BJ (cell line): ENCODE results near the gene ADCY9. TPM values are rescaled to one million over a fixed set of nuclear protein-coding genes. Genes with fewer than 3 reads are reported as not detected.

Experiments used
- CTCF ChIA-PET: fragments of 350-600 bp; formaldehyde crosslinking; extraction: SDS; loops from one replicate; lab custom pipeline; 2021; ENCODE audit warnings: antibody characterized with exemption, inconsistent platforms; lab: Yijun Ruan, JAX
- POLR2A ChIA-PET: fragments of 300-600 bp; sonication (Branson Sonifier 250); formaldehyde crosslinking; extraction: SDS; loops from one replicate; lab custom pipeline; 2021; ENCODE audit warnings: antibody characterized with exemption; lab: Charles Lee
- DNase-seq: peaks from one replicate; pipeline ENCODE4 v3.0.0-alpha.2; 2011; ENCODE audit warnings: low read depth
- H3K27me3 ChIP-seq: 2 replicates; pipeline ENCODE4 v1.6.0; 2011; ENCODE audit warnings: low read length; ENCODE audit not compliant: control insufficient read depth, insufficient read depth
- H3K36me3 ChIP-seq: 2 replicates; pipeline ENCODE4 v1.5.1; 2011; ENCODE audit warnings: low read length; ENCODE audit not compliant: control insufficient read depth, insufficient read depth
- H3K4me3 ChIP-seq: 2 replicates; pipeline ENCODE4 v1.5.1; 2011; ENCODE audit warnings: low read depth, mild to moderate bottlenecking, control low read depth, low read length
- polyA plus RNA-seq: library from polyadenylated mRNA; depleted of rRNA; stranded (reverse); fragments of >200 nt; gene quantifications from 2 replicates; pipeline ENCODE4 v1.2.3, GENCODE V29; 2011; rRNA removed
- small RNA-seq: library from RNA; depleted of rRNA; stranded (forward); fragments of <200 nt; gene quantifications from one replicate; pipeline ENCODE3, GENCODE V24; 2012; ENCODE audit warnings: low replicate concordance, low read depth; ENCODE audit not compliant: insufficient read length
- TF ChIP-seq, protein P1 (sequence below): IDR thresholded peaks from 2 replicates; pipeline ENCODE4 v1.5.1; 2011; ENCODE audit warnings: low read depth, mild to moderate bottlenecking, control low read depth, inconsistent platforms, low read length, moderate library complexity; ENCODE audit not compliant: insufficient read depth

The ADCY9 gene
- polyA plus RNA-seq, 1 experiment = 28.2 TPM

DNA sequence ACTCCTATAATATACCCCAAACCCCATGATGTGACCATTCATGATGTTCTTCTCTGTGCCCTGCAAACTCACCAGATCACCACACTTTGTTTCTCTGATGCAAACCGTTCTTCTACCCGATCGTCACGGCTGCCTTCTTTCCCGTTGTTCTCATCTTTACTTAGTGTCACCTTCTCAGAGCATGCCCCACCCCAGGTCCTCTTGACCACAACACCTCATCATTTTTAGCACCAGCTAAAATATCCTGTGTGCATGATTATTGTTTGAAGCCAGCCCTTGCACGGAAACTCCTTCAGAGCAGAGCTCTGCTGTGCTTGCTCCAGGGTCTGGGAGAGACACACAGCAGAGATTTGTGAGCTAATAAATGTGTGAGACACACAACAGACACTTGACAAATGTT, 196.8 kb downstream of the ADCY9 start:
- H3K27me3 ChIP-seq = peaks cover 2% of the 10 kb centered on the region; the same call in 1 of the 2 replicates
- POLR2A ChIA-PET = no interaction called here
- CTCF ChIA-PET = interaction anchor here (2.4 kb wide), 1 partner anchor 19 kb away, joined by 12 read pairs; no protein-coding TSS in a partner anchor
- no peaks in the 10 kb centered on the region for H3K36me3 ChIP-seq
- no peak overlapping the region for H3K4me3 ChIP-seq
- no peak for DNase-seq
- TF ChIP-seq, protein P1, sequence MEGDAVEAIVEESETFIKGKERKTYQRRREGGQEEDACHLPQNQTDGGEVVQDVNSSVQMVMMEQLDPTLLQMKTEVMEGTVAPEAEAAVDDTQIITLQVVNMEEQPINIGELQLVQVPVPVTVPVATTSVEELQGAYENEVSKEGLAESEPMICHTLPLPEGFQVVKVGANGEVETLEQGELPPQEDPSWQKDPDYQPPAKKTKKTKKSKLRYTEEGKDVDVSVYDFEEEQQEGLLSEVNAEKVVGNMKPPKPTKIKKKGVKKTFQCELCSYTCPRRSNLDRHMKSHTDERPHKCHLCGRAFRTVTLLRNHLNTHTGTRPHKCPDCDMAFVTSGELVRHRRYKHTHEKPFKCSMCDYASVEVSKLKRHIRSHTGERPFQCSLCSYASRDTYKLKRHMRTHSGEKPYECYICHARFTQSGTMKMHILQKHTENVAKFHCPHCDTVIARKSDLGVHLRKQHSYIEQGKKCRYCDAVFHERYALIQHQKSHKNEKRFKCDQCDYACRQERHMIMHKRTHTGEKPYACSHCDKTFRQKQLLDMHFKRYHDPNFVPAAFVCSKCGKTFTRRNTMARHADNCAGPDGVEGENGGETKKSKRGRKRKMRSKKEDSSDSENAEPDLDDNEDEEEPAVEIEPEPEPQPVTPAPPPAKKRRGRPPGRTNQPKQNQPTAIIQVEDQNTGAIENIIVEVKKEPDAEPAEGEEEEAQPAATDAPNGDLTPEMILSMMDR = no peak

DNA sequence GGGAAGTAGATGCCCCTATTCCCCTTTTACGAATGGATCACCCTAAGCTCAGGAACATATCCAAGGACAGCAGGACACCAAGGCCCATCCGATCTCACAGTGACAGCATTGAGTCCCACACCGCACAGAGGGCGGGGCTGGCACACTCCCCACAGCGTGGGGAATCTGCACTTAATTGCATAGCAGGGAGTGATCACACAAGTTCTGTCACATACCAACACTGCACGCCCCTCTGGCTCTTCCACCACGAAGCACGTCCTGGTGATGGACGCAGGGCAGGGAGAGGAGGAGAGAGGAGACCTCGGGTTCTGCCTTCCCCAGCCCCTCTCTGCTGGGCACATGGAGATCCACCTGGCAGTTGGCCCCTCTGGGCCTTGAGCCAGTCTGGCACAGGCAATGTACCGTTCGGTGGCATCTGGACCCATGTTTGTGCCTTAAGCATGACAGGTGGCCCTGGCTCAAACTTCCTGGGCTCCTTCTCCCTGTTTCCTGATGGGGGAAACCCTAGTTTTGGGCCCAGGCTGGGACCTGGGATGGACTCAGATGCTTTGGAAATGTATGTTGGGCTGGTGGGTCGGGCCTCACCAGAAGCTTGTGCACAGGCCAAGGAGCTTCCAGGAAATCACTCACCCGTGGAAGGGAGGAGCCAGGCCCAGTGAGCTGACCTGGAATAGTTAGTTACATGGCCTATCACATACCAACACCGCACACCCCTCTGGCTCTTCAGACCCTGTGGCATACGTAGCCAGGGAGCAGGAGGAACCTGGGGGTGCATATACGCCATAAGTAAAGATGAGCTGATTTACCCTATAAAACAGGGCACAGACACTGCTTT, 200.6 kb downstream of the ADCY9 start:
- ChIA-PET POLR2A (no interaction called here), CTCF (no interaction called here)
- H3K27me3 ChIP-seq = peaks cover 1% of the 10 kb centered on the region; the same call in 1 of the 2 replicates
- no peaks in the 10 kb centered on the region for H3K36me3 ChIP-seq
- no peak for DNase-seq
- no peak overlapping the region for H3K4me3 ChIP-seq
- TF ChIP-seq, protein P1 = no peak

DNA sequence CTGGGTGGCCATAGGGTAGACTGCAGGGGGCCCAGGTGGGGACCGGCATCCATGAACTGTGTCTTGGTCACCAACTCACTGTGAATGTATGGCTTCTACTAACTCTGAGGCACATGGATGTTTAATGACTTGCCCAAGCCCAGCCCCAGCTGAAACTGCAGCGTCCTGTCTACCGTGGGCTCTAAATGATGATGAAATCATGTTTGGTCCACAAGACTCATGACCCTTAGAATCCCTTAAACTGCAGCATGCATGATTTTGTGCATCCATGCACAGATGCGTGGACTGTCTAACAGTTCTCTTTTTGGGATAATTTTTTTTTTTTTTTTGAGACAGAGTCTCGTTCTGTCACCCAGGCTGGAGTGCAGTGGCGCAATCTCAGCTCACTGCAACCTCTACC, 203.3 kb downstream of the ADCY9 start:
- Histone ChIP-seq H3K36me3 (no peaks in the 10 kb centered on the region), H3K27me3 (peaks cover 1% of the 10 kb centered on the region; the same call in 1 of the 2 replicates), H3K4me3 (no peak overlapping the region)
- TF ChIP-seq, protein P1 = no peak
- CTCF ChIA-PET = no interaction called here
- POLR2A ChIA-PET = no interaction called here
- DNase-seq = no peak

Small RNA genes within 50 kb of the gene (small RNA-seq; reads per million reads assigned to genes)
- gene AC009171.1 = not detected

Other genes starting within 250 kb of the ADCY9 start
- gene CREBBP, start 235.7 kb downstream of the ADCY9 start, polyA plus RNA-seq = 6.0 and 6.6 TPM in 2 replicates
- gene SRL, start 125.6 kb upstream of the ADCY9 start, polyA plus RNA-seq = not detected in 2 replicates
- gene TFAP4, start 156.6 kb upstream of the ADCY9 start, polyA plus RNA-seq = 3.6 and 4.0 TPM in 2 replicates
- 4.8 and 8.8 TPM in 2 replicates for gene GLIS2, start 199.6 kb upstream of the ADCY9 start, polyA plus RNA-seq
- 33.1 and 44.2 TPM in 2 replicates for gene PAM16, start 234.9 kb upstream of the ADCY9 start, polyA plus RNA-seq